Adrenal gland (tissue), 12 donors: Measurements from ENCODE around the gene NR2E3. TPM values are rescaled to one million over a fixed set of nuclear protein-coding genes. Genes with fewer than 3 reads are reported as not detected.
"Not testable (repeated sequence)": the region's sequence is repeated elsewhere in the genome, so short reads cannot be mapped to it uniquely, and the experiment has no call there.

Source experiments
- DNase-seq, 7 donors: peaks; one replicate each; pipeline ENCODE4 v3.0.0-alpha.2; 2019 to 2020
- H3K27ac ChIP-seq, 5 donors: fragments of 200-600 bp; sonication (generic) in 4 of 5; 1 replicate in 3 of 5; 2 replicates in 2 of 5; pipeline versions ENCODE4 v1.5.1 to v1.8.0; 2016 to 2020; ENCODE audit warnings: mild to moderate bottlenecking in 1 of 5
- H3K27me3 ChIP-seq: fragments of 200-600 bp; 2 replicates; pipeline ENCODE4 v1.8.0; 2021
- H3K36me3 ChIP-seq, 2 donors: fragments of 200-600 bp; replicated peaks in 1 of 2; 1 replicate in 1 of 2; 2 replicates in 1 of 2; pipeline versions ENCODE4 v1.5.1 to v1.8.0; 2018 to 2022
- H3K4me1 ChIP-seq, 2 donors: fragments of 200-600 bp; replicated peaks in 1 of 2; 1 replicate in 1 of 2; 2 replicates in 1 of 2; pipeline versions ENCODE4 v1.5.1 to v1.8.0; 2018 to 2021
- H3K4me3 ChIP-seq, 4 donors: fragments of 200-600 bp; sonication (generic) in 3 of 4; one replicate each; pipeline ENCODE4 v1.5.1; 2016 to 2018
- H3K9me3 ChIP-seq, 3 donors: fragments of 200-600 bp; sonication (generic) in 1 of 3; replicated peaks in 1 of 3; 1 replicate in 2 of 3; 2 replicates in 1 of 3; pipeline versions ENCODE4 v1.5.1 to v1.8.0; 2016 to 2021
- CTCF ChIP-seq, 6 experiments: fragments of 450-650 bp in 4 of 6; fragments of 200-600 bp in 2 of 6; sonication (generic) in 1 of 6; IDR thresholded peaks; 1 replicate in 5 of 6; 2 replicates in 1 of 6; pipeline versions ENCODE4 v1.5.1 to v1.8.0; 2016 to 2021; ENCODE audit warnings: antibody characterized with exemption in 6 of 6, mild to moderate bottlenecking in 2 of 6, moderate library complexity in 1 of 6
- POLR2A ChIP-seq, 2 donors: fragments of 450-650 bp; IDR thresholded peaks; one replicate each; pipeline ENCODE4 v1.6.1; 2017; ENCODE audit warnings: antibody characterized with exemption in 2 of 2, mild to moderate bottlenecking in 2 of 2, moderate library complexity in 1 of 2
- WGBS, 4 donors: extraction: QIAGEN DNeasy Blood & Tissue Kit in 2 of 4; methylation state at CpG; one replicate each; pipeline versions ENCODE4 v1.1.5 to v1.1.7; 2013 to 2017; 5-methylcytosine and 5-hydroxymethylcytosine counted together
- intact Hi-C, 2 donors: fragments of 100-400 bp; cut with DNase I; formaldehyde crosslinking; loops; one replicate each; pipeline versions ENCODE4 v1.14.1 to v1.15.0; 2022 to 2023
- polyA plus RNA-seq, 3 donors: library from polyadenylated mRNA; stranded (reverse); fragments of 200-250 nt in 2 of 3; fragments of 350-450 nt in 1 of 3; fragmentation: Illumina TruSeq in 1 of 3; extraction: RNeasy Lipid Tissue Mini Kit (QIAGEN cat#74804) in 1 of 3; gene quantifications; one replicate each; pipeline ENCODE4 v1.2.3, GENCODE V29; 2013 to 2014
- small RNA-seq, 2 donors: library from RNA; depleted of rRNA; stranded (forward); fragments of <200 nt; gene quantifications; one replicate each; pipeline ENCODE3, GENCODE V24; 2016
- total RNA-seq, 9 donors: library from RNA; depleted of rRNA in 4 of 9; stranded (reverse); fragments of >200 nt in 4 of 9; fragments of 120-200 nt in 1 of 9; fragmentation: NEBNext Ultra II Directional in 1 of 9; extraction: Animal tissue kit (Norgen Biotek cat#: 25700) in 1 of 9; gene quantifications; one replicate each; pipeline versions ENCODE4 v1.1.0 to v1.2.4, GENCODE V29; 2013 to 2023
- donor health status: healthy with polysubstance abuse.
- donor health status: Bipolar disorder and iron deficiency.
- donor health status: DM: yes; HTN: yes; CAD: no.
- donor health status: DM: no; HTN: no; CAD: no.
- donor health status: DM: no; HTN: no; CAD: no.
- donor health status: DM: yes; HTN: yes; CAD: no.

Gene NR2E3
- total and polyA plus RNA-seq, 12 donors: 0.11 to 1.4 (median 0.41) TPM; not detected in 2

DNA sequence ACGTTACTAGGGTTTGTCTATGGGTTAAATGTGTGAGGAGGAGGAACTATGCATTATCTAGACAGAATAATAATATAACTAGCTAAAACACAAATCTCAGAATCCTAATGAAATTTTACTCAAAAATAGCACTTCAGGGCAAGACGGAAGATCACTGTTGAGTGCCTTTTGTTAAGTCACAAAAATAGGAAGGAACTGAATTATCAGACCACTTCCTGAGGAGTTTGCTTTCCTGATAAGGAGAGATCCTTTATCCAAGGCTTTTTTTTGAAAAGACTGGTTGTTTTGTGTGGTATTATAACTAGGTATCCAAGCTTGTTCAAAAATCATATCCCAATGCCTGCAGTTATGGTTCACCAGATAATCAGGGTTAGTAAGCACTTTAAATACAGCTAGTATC lies 34.6 kb downstream of the NR2E3 start:
- Histone ChIP-seq H3K4me3 (no peak overlapping the region), H3K9me3 (no peaks in the 10 kb centered on the region), H3K4me1 (no peaks in the 10 kb centered on the region), H3K27me3 (no peaks in the 10 kb centered on the region), H3K36me3 (peaks cover 0 to 11% of the 10 kb centered on the region in 2 donors), H3K27ac (no peak overlapping the region)
- TF ChIP-seq POLR2A (IDR thresholded peaks at IDR 0.05) (no peak), CTCF (IDR thresholded peaks at IDR 0.05) (no peak)
- no peak for DNase-seq
- WGBS, 4 donors: 73 to 88% (median 84%) methylated on average over 2 of the region's 2 CpGs
- intact Hi-C loops: no loop called here

GRCh38 chr15:71853543-71853942 lies 43.2 kb downstream of the NR2E3 start:
- Histone ChIP-seq H3K4me3 (no peak overlapping the region), H3K9me3 (no peaks in the 10 kb centered on the region), H3K4me1 (no peaks in the 10 kb centered on the region), H3K36me3 (peaks cover 0 to 13% of the 10 kb centered on the region in 2 donors), H3K27me3 (no peaks in the 10 kb centered on the region), H3K27ac (no peak overlapping the region)
- WGBS, 4 donors: 96 to 100% (median 98%) methylated on average over 1 of the region's 1 CpG
- DNase-seq: no peak
- intact Hi-C loops: no loop called here
- TF ChIP-seq CTCF (IDR thresholded peaks at IDR 0.05) (no peak), POLR2A (IDR thresholded peaks at IDR 0.05) (no peak)

- DNase-seq, H3K4me1 ChIP-seq, H3K27me3 ChIP-seq, H3K4me3 ChIP-seq, intact Hi-C loops, H3K27ac ChIP-seq, H3K9me3 ChIP-seq, H3K36me3 ChIP-seq: not testable (repeated sequence)
- WGBS, 4 donors: 87 to 100% (median 96%) methylated on average over 4 of the region's 4 CpGs
Measured at GRCh38 chr15:71858232-71858631, 47.9 kb downstream of the NR2E3 start.

Small RNA genes lying within 50 kb of the gene (small RNA-seq; reads per million reads assigned to genes)
- 0 to 0.17 reads per million in 2 donors for gene RNA5SP399
